Activated T-helper 17 cell treated with anti-CD3 and anti-CD28 coated beads, Interleukin-2, amount 50 U/mL, for 72 hours (primary cell): ENCODE measurements around the gene FJX1. TPM values are rescaled to one million over a fixed set of nuclear protein-coding genes. Genes with fewer than 3 reads are reported as not detected.
"Not testable (repeated sequence)": the region's sequence is repeated elsewhere in the genome, so short reads cannot be mapped to it uniquely, and the experiment has no call there.

Source experiments
- ATAC-seq: fragments of 150-1000 bp; cut with Tn5 transposase; replicated peaks from 2 replicates; pipeline ENCODE4 v1.10.0; 2021; ENCODE audit warnings: mild to moderate bottlenecking, moderate library complexity
- H3K27ac Mint-ChIP-seq: one replicate; pipeline ENCODE4 v1.8.0; 2022; ENCODE audit warnings: mixed read lengths
- H3K27me3 Mint-ChIP-seq: one replicate; pipeline ENCODE4 v1.8.0; 2022; ENCODE audit warnings: mixed read lengths
- H3K36me3 Mint-ChIP-seq: one replicate; pipeline ENCODE4 v1.8.0; 2022; ENCODE audit warnings: low read depth, mild to moderate bottlenecking, mixed read lengths
- H3K4me1 Mint-ChIP-seq: one replicate; pipeline ENCODE4 v1.8.0; 2022; ENCODE audit warnings: mixed read lengths
- H3K4me3 Mint-ChIP-seq: one replicate; pipeline ENCODE4 v1.8.0; 2022; ENCODE audit warnings: mild to moderate bottlenecking, mixed read lengths
- H3K9me3 Mint-ChIP-seq: one replicate; pipeline ENCODE4 v1.8.0; 2022; ENCODE audit warnings: mixed read lengths
- total RNA-seq, 2 donors: library from RNA; stranded (reverse); gene quantifications; one replicate each; pipeline ENCODE4 v1.2.3, GENCODE V29; 2022

The FJX1 gene
- total RNA-seq, 2 donors from 2014 or later: 0.21 to 0.48 TPM

GRCh38 chr11:35661534-35661933 is 43.3 kb downstream of the FJX1 start:
- Mint-ChIP-seq H3K36me3 (peaks cover 13% of the 10 kb centered on the region), H3K4me1 (peaks cover 30% of the 10 kb centered on the region), H3K27ac (peak overlapping the region; percentile 99), H3K27me3 (peaks cover 16% of the 10 kb centered on the region), H3K4me3 (peak overlapping the region; percentile 99), H3K9me3 (peaks cover 21% of the 10 kb centered on the region)
- ATAC-seq: no peak

GRCh38 chr11:35662061-35662648 is 43.9 kb downstream of the FJX1 start:
- Mint-ChIP-seq H3K27me3 (peaks cover 12% of the 10 kb centered on the region), H3K4me3 (peak overlapping the region; percentile 99), H3K9me3 (peaks cover 21% of the 10 kb centered on the region), H3K27ac (peak overlapping the region; percentile 99), H3K4me1 (peaks cover 30% of the 10 kb centered on the region), H3K36me3 (peaks cover 13% of the 10 kb centered on the region)
- ATAC-seq: peak; percentile 28

- H3K4me1 Mint-ChIP-seq: peaks cover 30% of the 10 kb centered on the region
- peak within 1 kb of the TSS; percentile 99 for H3K27ac Mint-ChIP-seq
- peak within 1 kb of the TSS; percentile 99 for H3K4me3 Mint-ChIP-seq
- ATAC-seq: peak; percentile 83
- H3K9me3 Mint-ChIP-seq: peaks cover 21% of the 10 kb centered on the region
- H3K27me3 Mint-ChIP-seq: peaks cover 6% of the 10 kb centered on the region
- H3K36me3 Mint-ChIP-seq: peaks cover 17% of the 10 kb centered on the region
Measured at GRCh38 chr11:35662649-35663407, 44.6 kb downstream of the FJX1 start, which contains the start of gene TRIM44. TRIM44 (plus strand) TSS chr11:35662775; CDS start chr11:35663112, 337 bp downstream.

- no peak for ATAC-seq
- Mint-ChIP-seq H3K9me3 (peaks cover 21% of the 10 kb centered on the region), H3K4me3 (peak overlapping the region; percentile 99), H3K4me1 (peaks cover 30% of the 10 kb centered on the region), H3K27ac (peak overlapping the region; percentile 99), H3K36me3 (peaks cover 22% of the 10 kb centered on the region), H3K27me3 (peaks cover under 1% of the 10 kb centered on the region)
Measured at GRCh38 chr11:35663408-35663702, 45.1 kb downstream of the FJX1 start.

- H3K36me3 Mint-ChIP-seq: peaks cover 26% of the 10 kb centered on the region
- peak overlapping the region; percentile 99 for H3K4me3 Mint-ChIP-seq
- peaks cover 32% of the 10 kb centered on the region for H3K4me1 Mint-ChIP-seq
- ATAC-seq: peak; percentile 33
- no peaks in the 10 kb centered on the region for H3K27me3 Mint-ChIP-seq
- peaks cover 21% of the 10 kb centered on the region for H3K9me3 Mint-ChIP-seq
- peak overlapping the region; percentile 42 for H3K27ac Mint-ChIP-seq
Measured at GRCh38 chr11:35664977-35665441, 46.7 kb downstream of the FJX1 start.

- Mint-ChIP-seq H3K36me3 (peaks cover 28% of the 10 kb centered on the region), H3K27ac (no peak overlapping the region), H3K27me3 (no peaks in the 10 kb centered on the region), H3K9me3 (peaks cover 21% of the 10 kb centered on the region), H3K4me3 (no peak overlapping the region), H3K4me1 (peaks cover 46% of the 10 kb centered on the region)
- no peak for ATAC-seq
Measured at GRCh38 chr11:35667257-35667656, 49.0 kb downstream of the FJX1 start.

GRCh38 chr11:35668350-35668749 is 50.1 kb downstream of the FJX1 start:
- Mint-ChIP-seq H3K9me3 (peaks cover 17% of the 10 kb centered on the region), H3K36me3 (peaks cover 18% of the 10 kb centered on the region), H3K4me1 (peaks cover 47% of the 10 kb centered on the region)
- ATAC-seq, H3K4me3 Mint-ChIP-seq, H3K27ac Mint-ChIP-seq, H3K27me3 Mint-ChIP-seq: not testable (repeated sequence)

Other genes starting within 250 kb of the FJX1 start
- gene SLC1A2, start 198.9 kb upstream of the FJX1 start, total RNA-seq: not detected
- gene PAMR1, start 92.8 kb upstream of the FJX1 start, total RNA-seq: not detected
- 10 to 100 TPM; 14.3 to 17.7 TPM for gene TRIM44, start 44.3 kb downstream of the FJX1 start, total RNA-seq